HG02759 (cell line): ENCODE measurements around the gene CENPO.

Source experiments
- ATAC-seq: cut with Tn5 transposase; IDR thresholded peaks from one replicate; pipeline ENCODE4 v1.9.1; 2021; ENCODE audit warnings: mild to moderate bottlenecking, moderate library complexity; ENCODE audit not compliant: unreplicated experiment

CENPO gene

GRCh38 chr2:24857746-24858145 lies 64.5 kb downstream of the CENPO start:
- ATAC-seq = no peak

DNA sequence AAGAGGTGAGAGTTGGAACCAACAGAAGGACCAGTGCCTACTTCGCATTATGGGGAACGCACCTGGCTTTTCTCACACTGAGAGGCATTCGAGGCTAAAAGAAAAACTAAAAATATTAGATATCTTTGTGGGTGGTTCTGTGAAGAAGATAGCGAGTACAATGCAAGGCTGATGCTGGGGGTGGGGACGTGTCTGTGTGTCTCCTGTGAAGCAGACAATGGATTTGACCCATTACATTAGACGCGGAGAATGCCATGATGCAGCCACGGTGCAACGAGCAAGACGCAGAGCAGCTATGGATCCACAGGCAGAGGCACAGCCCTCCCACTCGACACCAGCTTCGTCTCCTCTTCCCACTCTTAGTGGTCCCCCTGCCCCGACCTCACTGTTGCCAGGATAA lies 65.8 kb downstream of the CENPO start:
- no peak for ATAC-seq

- ATAC-seq = no peak
These were observed 66.9 kb downstream of the CENPO start for GRCh38 chr2:24859968-24860600.

- no peak for ATAC-seq
These were observed 67.4 kb downstream of the CENPO start for GRCh38 chr2:24860631-24861030.

- no peak for ATAC-seq
These were observed 68.3 kb downstream of the CENPO start for GRCh38 chr2:24861500-24861899.

GRCh38 chr2:24863641-24864040 lies 70.4 kb downstream of the CENPO start:
- ATAC-seq = no peak

- no peak for ATAC-seq
These were observed 73.7 kb downstream of the CENPO start for GRCh38 chr2:24866946-24867345.

- no peak for ATAC-seq
These were observed 77.2 kb downstream of the CENPO start for GRCh38 chr2:24870440-24870839.

DNA sequence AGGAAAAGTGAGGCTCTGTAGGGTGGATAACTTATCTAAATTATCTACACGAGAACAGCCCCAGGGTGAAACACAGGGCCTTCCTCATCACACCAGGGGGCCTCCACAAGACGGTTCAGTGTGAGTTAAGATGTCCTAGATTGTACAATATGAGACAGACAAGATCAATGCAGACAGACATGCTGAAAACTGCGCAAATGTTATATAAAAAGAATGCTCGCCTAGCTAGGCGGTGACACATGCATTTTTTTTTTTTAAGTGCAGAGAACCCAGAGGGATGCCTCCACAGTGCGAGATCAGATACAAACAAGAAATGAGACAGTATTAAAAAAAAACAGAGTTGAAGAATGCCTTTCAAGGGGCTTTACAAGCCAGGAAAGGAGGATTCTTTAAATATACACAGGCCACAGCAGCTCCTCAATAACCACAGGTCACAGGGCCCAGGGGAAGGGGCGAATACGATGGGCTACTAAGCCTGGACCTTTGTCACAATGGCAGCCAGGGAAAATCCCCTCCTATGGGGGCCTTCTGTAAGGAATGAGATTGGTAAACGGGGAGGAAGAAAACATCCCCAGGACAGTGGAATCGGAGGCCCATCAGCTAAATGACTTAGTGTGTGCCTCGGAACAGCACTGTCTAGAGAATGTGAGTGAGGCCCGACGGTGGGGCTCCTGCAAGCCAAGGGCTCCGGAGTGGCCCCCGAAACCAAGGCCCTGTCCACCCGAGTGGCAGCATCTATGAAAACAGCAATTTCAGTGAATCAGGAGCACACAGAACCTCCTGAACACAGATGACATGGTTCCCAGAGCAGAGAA lies 77.9 kb downstream of the CENPO start:
- ATAC-seq = no peak

DNA sequence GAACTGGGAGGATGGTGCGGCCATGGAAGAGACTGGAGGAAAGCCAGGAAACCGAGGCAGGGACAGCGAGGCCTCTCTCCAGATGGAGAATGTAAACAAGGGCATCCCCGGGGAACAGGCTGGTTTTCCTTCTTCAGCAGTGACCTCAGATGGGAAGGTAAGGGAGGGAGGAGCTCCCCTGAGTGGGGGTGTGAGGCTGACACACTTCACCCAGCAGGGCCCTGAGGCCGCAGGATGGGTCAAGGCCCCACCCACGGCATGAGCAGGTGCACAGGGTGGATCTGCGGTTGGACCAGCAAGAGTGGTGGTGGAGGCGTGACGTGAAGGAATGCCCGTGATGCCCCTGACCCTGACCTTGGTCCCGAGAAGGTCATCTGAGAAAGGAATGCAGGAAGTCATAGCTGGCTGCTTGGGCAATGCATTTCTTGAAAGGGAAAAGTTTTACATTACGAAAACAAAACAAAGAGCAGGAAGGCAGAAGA lies 78.7 kb downstream of the CENPO start:
- ATAC-seq = no peak
